A549 (cell line): Measurements from ENCODE around the gene FHIT. TPM values are rescaled to one million over a fixed set of nuclear protein-coding genes. Genes with fewer than 3 reads are reported as not detected.

Source experiments
- ATAC-seq, 2 experiments: fragments of 200-7000 bp in 1 of 2; fragments of >200 bp in 1 of 2; cut with Nextera tagmentation in 1 of 2; cut with Tn5 transposase in 1 of 2; 3 replicates each; pipeline versions ENCODE4 v1.8.0 to v1.9.1; 2018 to 2020; ENCODE audit warnings: mild to moderate bottlenecking in 1 of 2, moderate library complexity in 1 of 2
- CTCF ChIA-PET: fragments of 300-600 bp; sonication (Branson Sonifier 250); formaldehyde crosslinking; extraction: SDS; loops from one replicate; lab custom pipeline; 2021; ENCODE audit warnings: antibody characterized with exemption, inconsistent platforms; lab: Yijun Ruan, JAX
- POLR2A ChIA-PET: fragments of 350-600 bp; formaldehyde crosslinking; extraction: SDS; loops from one replicate; lab custom pipeline; 2021; ENCODE audit warnings: antibody characterized with exemption, inconsistent platforms; lab: Yijun Ruan, JAX
- DNase-seq, 2 experiments: peaks; one replicate each; pipeline versions ENCODE4 v3.0.0 to v3.0.0-alpha.2; 2011 to 2016; ENCODE audit warnings: low read depth in 1 of 2, low spot score in 1 of 2
- FAIRE-seq: peaks from 2 replicates; lab custom pipeline; 2011; peaks lifted over from hg19 to GRCh38; lab: Jason Lieb, UNC
- H3K27ac ChIP-seq, 2 experiments: fragments of >200 bp; sonication (Bioruptor Twin); formaldehyde crosslinking; 3 replicates each; pipeline ENCODE4 v1.5.1; 2016 to 2017
- H3K4me1 ChIP-seq: fragments of >200 bp; sonication (Bioruptor Twin); formaldehyde crosslinking; 3 replicates; pipeline ENCODE4 v1.6.1; 2016
- H3K4me2 ChIP-seq: fragments of >200 bp; sonication (Bioruptor Twin); formaldehyde crosslinking; 3 replicates; pipeline ENCODE4 v1.6.1; 2016
- H3K4me3 ChIP-seq: fragments of >200 bp; sonication (Bioruptor Twin); formaldehyde crosslinking; 3 replicates; pipeline ENCODE4 v1.5.1; 2016
- H3K9me3 ChIP-seq: fragments of >200 bp; sonication (Bioruptor Twin); formaldehyde crosslinking; 3 replicates; pipeline ENCODE4 v1.6.1; 2016
- BHLHE40 ChIP-seq: IDR thresholded peaks from 2 replicates; pipeline ENCODE4 v1.6.1; 2012; ENCODE audit warnings: low read depth, low read length, inconsistent platforms
- CBX8 ChIP-seq: fragments of 200-600 bp; sonication (generic); IDR thresholded peaks from 2 replicates; pipeline ENCODE4 v1.6.1; 2016
- EHF ChIP-seq: fragments of 250-450 bp; sonication (Bioruptor Pico); IDR thresholded peaks from 2 replicates; pipeline ENCODE4 v1.5.0; 2020; ENCODE audit warnings: mild to moderate bottlenecking
- FOSB ChIP-seq: fragments of 250-450 bp; sonication (Bioruptor Pico); IDR thresholded peaks from 2 replicates; pipeline ENCODE4 v1.5.0; 2020; ENCODE audit warnings: mild to moderate bottlenecking, moderate library complexity
- FOSL2 ChIP-seq, 2 experiments: fragments of 450-650 bp in 1 of 2; fragments of >200 bp in 1 of 2; sonication (Bioruptor Twin) in 1 of 2; formaldehyde crosslinking; IDR thresholded peaks; 2 replicates each; pipeline versions ENCODE4 v1.5.0 to v1.6.1; 2016 to 2020; ENCODE audit warnings: mild to moderate bottlenecking in 1 of 2, moderate library complexity in 1 of 2
- HOXA7 ChIP-seq: fragments of 250-450 bp; sonication (Bioruptor Pico); IDR thresholded peaks from 2 replicates; pipeline ENCODE4 v1.5.0; 2020; ENCODE audit warnings: mild to moderate bottlenecking, moderate library complexity
- HOXB5 ChIP-seq: fragments of 250-450 bp; sonication (Bioruptor Pico); IDR thresholded peaks from 2 replicates; pipeline ENCODE4 v1.5.0; 2020; ENCODE audit warnings: mild to moderate bottlenecking, moderate library complexity
- NFE2L2 ChIP-seq: fragments of 150-350 bp; conservative IDR thresholded peaks from 2 replicates; pipeline ENCODE4 v1.6.1; 2014; ENCODE audit warnings: low read length
- NPAS2 ChIP-seq: fragments of 250-450 bp; sonication (Bioruptor Pico); IDR thresholded peaks from 2 replicates; pipeline ENCODE4 v1.8.0; 2022; ENCODE audit warnings: mild to moderate bottlenecking, moderate library complexity, borderline replicate concordance
- POLR2A ChIP-seq: IDR thresholded peaks from 2 replicates; pipeline ENCODE4 v1.6.1; 2012; ENCODE audit warnings: mild to moderate bottlenecking, low read length
- RAD21 ChIP-seq, 2 experiments: fragments of >200 bp in 1 of 2; sonication (Bioruptor Twin) in 1 of 2; formaldehyde crosslinking in 1 of 2; IDR thresholded peaks in 1 of 2; conservative IDR thresholded peaks in 1 of 2; 2 replicates in 1 of 2; 3 replicates in 1 of 2; pipeline ENCODE4 v1.6.1; 2012 to 2018; ENCODE audit warnings: inconsistent platforms in 1 of 2
- RFX5 ChIP-seq: fragments of 450-650 bp; IDR thresholded peaks from 2 replicates; pipeline ENCODE4 v1.7.1; 2014; ENCODE audit warnings: antibody characterized with exemption, mild to moderate bottlenecking, moderate library complexity
- TFCP2L1 ChIP-seq: fragments of 250-450 bp; sonication (Bioruptor Pico); IDR thresholded peaks from 2 replicates; pipeline ENCODE4 v1.5.0; 2021; ENCODE audit warnings: mild to moderate bottlenecking
- TP53 ChIP-seq: fragments of 250-450 bp; sonication (Bioruptor Pico); IDR thresholded peaks from 2 replicates; pipeline ENCODE4 v1.5.0; 2021; ENCODE audit warnings: mild to moderate bottlenecking, moderate library complexity
- ZC3H11A ChIP-seq: fragments of 450-650 bp; IDR thresholded peaks from 2 replicates; pipeline ENCODE4 v1.6.1; 2014; ENCODE audit warnings: antibody characterized with exemption, mild to moderate bottlenecking
- ZNF302 ChIP-seq: fragments of 250-450 bp; sonication (Bioruptor Pico); IDR thresholded peaks from 2 replicates; pipeline ENCODE4 v1.9.0; 2021; ENCODE audit warnings: inconsistent platforms, mild to moderate bottlenecking, moderate library complexity
- WGBS: methylation state at CpG from one replicate; pipeline ENCODE4 v1.1.6; 2017; ENCODE audit errors: missing lambda C conversion rate; 5-methylcytosine and 5-hydroxymethylcytosine counted together
- polyA plus RNA-seq, 4 experiments: library from polyadenylated mRNA; depleted of rRNA in 3 of 4; stranded (reverse); fragments of >200 nt; fragmentation: RNase III in 1 of 4; extraction: RNeasy Plus Mini Kit Qiagen cat#74134 plus additional on column Dnase treatment in 1 of 4; gene quantifications; 2 replicates in 3 of 4; 3 replicates in 1 of 4; pipeline ENCODE4 v1.2.3, GENCODE V29; 2011 to 2017
- TF ChIP-seq, protein P1 (sequence below): IDR thresholded peaks from 2 replicates; pipeline ENCODE4 v1.6.1; 2012; ENCODE audit warnings: low read depth, borderline replicate concordance
- TF ChIP-seq, protein P2 (sequence below): IDR thresholded peaks from 2 replicates; pipeline ENCODE4 v1.6.1; 2012
- TF ChIP-seq, protein P3 (sequence below): fragments of >200 bp; sonication (Bioruptor Twin); formaldehyde crosslinking; IDR thresholded peaks from 3 replicates; pipeline ENCODE4 v1.5.1; 2016
- TF ChIP-seq, protein P4 (sequence below): fragments of >200 bp; sonication (Bioruptor Twin); formaldehyde crosslinking; IDR thresholded peaks from 2 replicates; pipeline ENCODE4 v1.6.1; 2016
- TF ChIP-seq, protein P5 (sequence below): fragments of 150-350 bp; IDR thresholded peaks from 2 replicates; pipeline ENCODE4 v1.6.1; 2014; ENCODE audit warnings: low read depth, mild to moderate bottlenecking, low read length

Gene FHIT
- polyA plus RNA-seq, 2 of the 4 experiments (the other 2 are of a cell fraction) = 0.76 to 0.92 TPM

DNA sequence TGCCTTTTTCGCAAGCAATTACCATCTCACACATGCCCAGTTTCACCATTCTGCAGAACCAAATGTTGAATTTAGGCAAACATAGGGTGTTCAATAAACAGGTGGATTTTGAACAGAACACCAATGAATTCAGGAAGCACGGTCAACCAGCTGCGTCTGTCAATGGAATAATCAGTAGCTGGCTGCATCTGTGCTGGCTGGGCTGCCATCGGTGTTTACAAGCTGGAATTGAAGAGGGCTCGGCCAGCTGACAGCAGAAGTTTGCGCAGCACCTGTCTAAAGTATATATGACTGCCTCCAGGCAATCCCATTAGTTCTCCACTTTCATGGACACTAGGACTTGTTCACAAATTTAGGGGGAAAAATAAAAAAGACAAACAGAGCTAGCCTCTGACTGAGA is 1205.0 kb downstream of the FHIT start:
- 31% methylated on average over 6 of the region's 6 CpGs for WGBS
- POLR2A ChIA-PET = no interaction called here
- no peak for FAIRE-seq

DNA sequence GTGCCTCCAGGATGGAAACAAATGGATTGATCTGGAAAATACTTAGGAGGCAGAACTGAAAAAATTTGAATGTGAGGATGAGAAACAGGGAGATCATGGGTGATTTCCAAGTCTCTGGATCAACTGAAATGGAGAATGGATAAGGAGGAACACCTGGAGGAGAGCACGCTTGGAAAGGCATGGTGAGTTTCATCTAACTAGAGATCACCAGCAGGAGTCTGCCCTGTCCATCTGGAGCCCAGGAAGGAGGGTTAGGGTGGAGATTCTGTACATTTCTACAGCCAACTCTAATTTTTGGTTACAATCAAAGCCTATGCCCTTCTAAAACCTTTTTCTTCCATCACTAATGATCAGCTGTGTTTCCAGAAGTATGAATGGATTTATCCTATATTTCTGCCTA is 1205.6 kb downstream of the FHIT start:
- POLR2A ChIA-PET = no interaction called here
- FAIRE-seq = no peak
- no peaks in the 10 kb centered on the region for H3K9me3 ChIP-seq
- CTCF ChIA-PET = no interaction called here
- H3K4me1 ChIP-seq = no peaks in the 10 kb centered on the region
- DNase-seq = no peak
- no peak for TF ChIP-seq ZNF302 (CRISPR knock-in tag)
- no peak for TF ChIP-seq RFX5
- no peak for TF ChIP-seq ZC3H11A
- no peak for TF ChIP-seq TFCP2L1 (CRISPR knock-in tag)
- TF ChIP-seq CBX8 = no peak
- TF ChIP-seq, protein P1, sequence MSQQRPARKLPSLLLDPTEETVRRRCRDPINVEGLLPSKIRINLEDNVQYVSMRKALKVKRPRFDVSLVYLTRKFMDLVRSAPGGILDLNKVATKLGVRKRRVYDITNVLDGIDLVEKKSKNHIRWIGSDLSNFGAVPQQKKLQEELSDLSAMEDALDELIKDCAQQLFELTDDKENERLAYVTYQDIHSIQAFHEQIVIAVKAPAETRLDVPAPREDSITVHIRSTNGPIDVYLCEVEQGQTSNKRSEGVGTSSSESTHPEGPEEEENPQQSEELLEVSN = no peak
- TF ChIP-seq, protein P2, sequence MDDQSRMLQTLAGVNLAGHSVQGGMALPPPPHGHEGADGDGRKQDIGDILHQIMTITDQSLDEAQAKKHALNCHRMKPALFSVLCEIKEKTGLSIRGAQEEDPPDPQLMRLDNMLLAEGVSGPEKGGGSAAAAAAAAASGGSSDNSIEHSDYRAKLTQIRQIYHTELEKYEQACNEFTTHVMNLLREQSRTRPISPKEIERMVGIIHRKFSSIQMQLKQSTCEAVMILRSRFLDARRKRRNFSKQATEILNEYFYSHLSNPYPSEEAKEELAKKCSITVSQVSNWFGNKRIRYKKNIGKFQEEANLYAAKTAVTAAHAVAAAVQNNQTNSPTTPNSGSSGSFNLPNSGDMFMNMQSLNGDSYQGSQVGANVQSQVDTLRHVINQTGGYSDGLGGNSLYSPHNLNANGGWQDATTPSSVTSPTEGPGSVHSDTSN = no peak
- TF ChIP-seq BHLHE40 = no peak
- TF ChIP-seq, protein P3, sequence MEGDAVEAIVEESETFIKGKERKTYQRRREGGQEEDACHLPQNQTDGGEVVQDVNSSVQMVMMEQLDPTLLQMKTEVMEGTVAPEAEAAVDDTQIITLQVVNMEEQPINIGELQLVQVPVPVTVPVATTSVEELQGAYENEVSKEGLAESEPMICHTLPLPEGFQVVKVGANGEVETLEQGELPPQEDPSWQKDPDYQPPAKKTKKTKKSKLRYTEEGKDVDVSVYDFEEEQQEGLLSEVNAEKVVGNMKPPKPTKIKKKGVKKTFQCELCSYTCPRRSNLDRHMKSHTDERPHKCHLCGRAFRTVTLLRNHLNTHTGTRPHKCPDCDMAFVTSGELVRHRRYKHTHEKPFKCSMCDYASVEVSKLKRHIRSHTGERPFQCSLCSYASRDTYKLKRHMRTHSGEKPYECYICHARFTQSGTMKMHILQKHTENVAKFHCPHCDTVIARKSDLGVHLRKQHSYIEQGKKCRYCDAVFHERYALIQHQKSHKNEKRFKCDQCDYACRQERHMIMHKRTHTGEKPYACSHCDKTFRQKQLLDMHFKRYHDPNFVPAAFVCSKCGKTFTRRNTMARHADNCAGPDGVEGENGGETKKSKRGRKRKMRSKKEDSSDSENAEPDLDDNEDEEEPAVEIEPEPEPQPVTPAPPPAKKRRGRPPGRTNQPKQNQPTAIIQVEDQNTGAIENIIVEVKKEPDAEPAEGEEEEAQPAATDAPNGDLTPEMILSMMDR = no peak
- no peak for TF ChIP-seq HOXA7 (CRISPR knock-in tag)
- no peak for TF ChIP-seq RAD21 (conservative IDR thresholded peaks at IDR 0.05 in 1 of 2, IDR thresholded peaks at IDR 0.05 in 1 of 2)
- no peak for TF ChIP-seq TP53 (CRISPR knock-in tag)
- TF ChIP-seq POLR2A = no peak
- no peak for TF ChIP-seq EHF (CRISPR knock-in tag)
- TF ChIP-seq FOSL2 (IDR thresholded peaks at IDR 0.05) = no peak
- TF ChIP-seq FOSL2 (CRISPR knock-in tag; IDR thresholded peaks at IDR 0.05) = no peak
- TF ChIP-seq NFE2L2 = no peak
- TF ChIP-seq, all 56 proteins: peak for 0
- no peak for ATAC-seq
- 6% methylated on average over 1 of the region's 1 CpG for WGBS
- no peak overlapping the region for H3K4me2 ChIP-seq
- no peak overlapping the region for H3K4me3 ChIP-seq
- no peak overlapping the region for H3K27ac ChIP-seq

More for the DNA sequence above, 1205.0 kb downstream of the FHIT start:
- Histone ChIP-seq H3K4me1 (no peaks in the 10 kb centered on the region), H3K4me3 (no peak overlapping the region), H3K4me2 (no peak overlapping the region), H3K9me3 (no peaks in the 10 kb centered on the region), H3K27ac (no peak overlapping the region)
- DNase-seq (no peak), ATAC-seq (no peak)
- CTCF ChIA-PET = no interaction called here
- TF ChIP-seq FOSB (CRISPR knock-in tag) (no peak), NPAS2 (CRISPR knock-in tag) (no peak)

DNA sequence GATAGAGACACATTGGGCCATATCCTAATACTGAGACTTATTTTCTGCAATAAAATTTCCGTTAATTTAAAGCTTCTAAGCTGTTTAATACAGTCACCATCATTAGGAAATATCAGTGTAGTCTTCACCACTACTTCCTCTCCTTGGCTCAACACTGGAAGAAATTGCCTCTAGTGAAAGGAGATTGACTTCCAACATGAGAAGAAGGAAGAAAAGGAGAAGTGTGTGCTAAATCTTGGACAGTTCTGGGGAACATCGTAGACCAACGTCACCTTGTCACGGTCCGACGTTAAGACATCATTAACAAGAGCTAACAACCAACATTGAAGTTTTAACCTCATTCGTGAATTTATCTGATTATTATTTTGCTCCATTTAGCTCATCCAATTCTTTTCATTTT is 1214.4 kb downstream of the FHIT start:
- no peak for DNase-seq
- TF ChIP-seq, protein P4, sequence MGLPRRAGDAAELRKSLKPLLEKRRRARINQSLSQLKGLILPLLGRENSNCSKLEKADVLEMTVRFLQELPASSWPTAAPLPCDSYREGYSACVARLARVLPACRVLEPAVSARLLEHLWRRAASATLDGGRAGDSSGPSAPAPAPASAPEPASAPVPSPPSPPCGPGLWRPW = no peak
- TF ChIP-seq HOXB5 (CRISPR knock-in tag) (no peak), ZNF302 (CRISPR knock-in tag) (no peak)
- TF ChIP-seq, protein P5, sequence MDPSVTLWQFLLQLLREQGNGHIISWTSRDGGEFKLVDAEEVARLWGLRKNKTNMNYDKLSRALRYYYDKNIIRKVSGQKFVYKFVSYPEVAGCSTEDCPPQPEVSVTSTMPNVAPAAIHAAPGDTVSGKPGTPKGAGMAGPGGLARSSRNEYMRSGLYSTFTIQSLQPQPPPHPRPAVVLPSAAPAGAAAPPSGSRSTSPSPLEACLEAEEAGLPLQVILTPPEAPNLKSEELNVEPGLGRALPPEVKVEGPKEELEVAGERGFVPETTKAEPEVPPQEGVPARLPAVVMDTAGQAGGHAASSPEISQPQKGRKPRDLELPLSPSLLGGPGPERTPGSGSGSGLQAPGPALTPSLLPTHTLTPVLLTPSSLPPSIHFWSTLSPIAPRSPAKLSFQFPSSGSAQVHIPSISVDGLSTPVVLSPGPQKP = no peak
- no peak for ATAC-seq
- CTCF ChIA-PET = no interaction called here
- Histone ChIP-seq H3K4me2 (no peak overlapping the region), H3K27ac (no peak overlapping the region), H3K9me3 (no peaks in the 10 kb centered on the region), H3K4me1 (no peaks in the 10 kb centered on the region), H3K4me3 (no peak overlapping the region)
- FAIRE-seq = no peak
- POLR2A ChIA-PET = no interaction called here
- 37% methylated on average over 7 of the region's 7 CpGs for WGBS
